RWPE2 (cell line): ENCODE data around the gene ITM2C.

Experiments used
- ATAC-seq: fragments of 200-7000 bp; cut with Tn5 transposase; 3 replicates; pipeline ENCODE4 v1.9.1; 2021; ENCODE audit warnings: low read depth
- DNase-seq: peaks from one replicate; pipeline ENCODE4 v3.0.0-alpha.2; 2020; ENCODE audit warnings: low spot score
- H3K27ac ChIP-seq: fragments of 450-650 bp; 2 replicates; pipeline ENCODE4 v1.5.1; 2017; ENCODE audit warnings: mild to moderate bottlenecking; ENCODE audit not compliant: poor library complexity, severe bottlenecking
- H3K27me3 ChIP-seq: fragments of 250-450 bp; sonication (Bioruptor Pico); 2 replicates; pipeline ENCODE4 v1.5.1; 2021; ENCODE audit warnings: mild to moderate bottlenecking, moderate library complexity; ENCODE audit not compliant: insufficient read depth, poor library complexity, severe bottlenecking
- H3K36me3 ChIP-seq: fragments of 250-450 bp; sonication (Bioruptor Pico); 2 replicates; pipeline ENCODE4 v1.5.1; 2020; ENCODE audit warnings: low read depth, mild to moderate bottlenecking, moderate library complexity
- H3K4me1 ChIP-seq: fragments of 250-450 bp; sonication (Bioruptor Pico); 2 replicates; pipeline ENCODE4 v1.5.1; 2021; ENCODE audit warnings: mild to moderate bottlenecking, moderate library complexity; ENCODE audit not compliant: insufficient read depth, poor library complexity, severe bottlenecking
- H3K4me3 ChIP-seq: fragments of 250-450 bp; sonication (Bioruptor Pico); 2 replicates; pipeline ENCODE4 v1.5.1; 2021; ENCODE audit warnings: mild to moderate bottlenecking, moderate library complexity; ENCODE audit not compliant: severe bottlenecking
- H3K9me3 ChIP-seq: fragments of 250-450 bp; sonication (Bioruptor Pico); 2 replicates; pipeline ENCODE4 v1.5.1; 2021; ENCODE audit warnings: mild to moderate bottlenecking, moderate library complexity; ENCODE audit not compliant: severe bottlenecking
- CTCF ChIP-seq: fragments of 450-650 bp; IDR thresholded peaks from one replicate; pipeline ENCODE4 v1.5.1; 2017; ENCODE audit warnings: mild to moderate bottlenecking, moderate library complexity; ENCODE audit not compliant: poor library complexity, severe bottlenecking

The ITM2C gene

GRCh38 chr2:230830428-230830827, 34.3 kb upstream of the ITM2C start:
- no peaks in the 10 kb centered on the region for H3K27me3 ChIP-seq
- DNase-seq, result no peak
- no peaks in the 10 kb centered on the region for H3K4me1 ChIP-seq
- H3K4me3 ChIP-seq, result no peak overlapping the region
- no peak for ATAC-seq
- no peak for TF ChIP-seq CTCF
- no peaks in the 10 kb centered on the region for H3K36me3 ChIP-seq
- H3K27ac ChIP-seq, result no peak overlapping the region
- H3K9me3 ChIP-seq, result no peaks in the 10 kb centered on the region

GRCh38 chr2:230840301-230840700, 24.4 kb upstream of the ITM2C start:
- H3K4me3 ChIP-seq, result no peak overlapping the region
- DNase-seq, result no peak
- no peaks in the 10 kb centered on the region for H3K36me3 ChIP-seq

GRCh38 chr2:230842473-230842872, 22.3 kb upstream of the ITM2C start:
- Histone ChIP-seq H3K4me3 (no peak overlapping the region), H3K9me3 (no peaks in the 10 kb centered on the region), H3K27me3 (no peaks in the 10 kb centered on the region), H3K27ac (no peak overlapping the region), H3K36me3 (no peaks in the 10 kb centered on the region), H3K4me1 (no peaks in the 10 kb centered on the region)
- no peak for ATAC-seq
- no peak for DNase-seq
- no peak for TF ChIP-seq CTCF

More at GRCh38 chr2:230840301-230840700, 24.4 kb upstream of the ITM2C start:
- no peak for TF ChIP-seq CTCF
- Histone ChIP-seq H3K27ac (no peak overlapping the region), H3K9me3 (no peaks in the 10 kb centered on the region), H3K4me1 (no peaks in the 10 kb centered on the region), H3K27me3 (no peaks in the 10 kb centered on the region)
- ATAC-seq, result no peak

- H3K27me3 ChIP-seq, result no peaks in the 10 kb centered on the region
- ATAC-seq (no peak), DNase-seq (no peak)
- TF ChIP-seq CTCF, result no peak
- H3K4me3 ChIP-seq, result no peak overlapping the region
- no peak overlapping the region for H3K27ac ChIP-seq
- no peaks in the 10 kb centered on the region for H3K4me1 ChIP-seq
- no peaks in the 10 kb centered on the region for H3K9me3 ChIP-seq
- no peaks in the 10 kb centered on the region for H3K36me3 ChIP-seq
Observed at GRCh38 chr2:230843132-230843531, 21.6 kb upstream of the ITM2C start.

- Histone ChIP-seq H3K36me3 (no peaks in the 10 kb centered on the region), H3K4me1 (no peaks in the 10 kb centered on the region), H3K27me3 (no peaks in the 10 kb centered on the region), H3K27ac (no peak overlapping the region), H3K4me3 (no peak overlapping the region), H3K9me3 (no peaks in the 10 kb centered on the region)
- no peak for ATAC-seq
- TF ChIP-seq CTCF, result no peak
- DNase-seq, result no peak
Observed at GRCh38 chr2:230846360-230846759, 18.4 kb upstream of the ITM2C start.
